Stimulated activated CD4-positive, alpha-beta T cell treated with anti-CD3 and anti-CD28 coated beads, Interleukin-4, amount 100 ng/mL, for 24 hours (primary cell): ENCODE data around the gene AKAP8L.
"Not testable (repeated sequence)": the region's sequence is repeated elsewhere in the genome, so short reads cannot be mapped to it uniquely, and the experiment has no call there.

Experiments
- DNase-seq: peaks from one replicate; pipeline ENCODE4 v3.0.0-alpha.2; 2020

The AKAP8L gene

GRCh38 chr19:15378534-15379082 lies 40.2 kb downstream of the AKAP8L start:
- DNase-seq = peak; percentile 60

GRCh38 chr19:15374796-15375440 lies 43.9 kb downstream of the AKAP8L start:
- no peak for DNase-seq

- DNase-seq = no peak
Measured at GRCh38 chr19:15374105-15374651, 44.6 kb downstream of the AKAP8L start.

- no peak for DNase-seq
Measured at GRCh38 chr19:15373644-15374043, 45.1 kb downstream of the AKAP8L start.

- DNase-seq = no peak
Measured at GRCh38 chr19:15372891-15373301, 45.9 kb downstream of the AKAP8L start.

- no peak for DNase-seq
Measured at GRCh38 chr19:15372470-15372869, 46.3 kb downstream of the AKAP8L start.

GRCh38 chr19:15371786-15372380 lies 46.9 kb downstream of the AKAP8L start:
- no peak for DNase-seq

GRCh38 chr19:15371119-15371518 lies 47.7 kb downstream of the AKAP8L start:
- DNase-seq = no peak

GRCh38 chr19:15369594-15369891 lies 49.2 kb downstream of the AKAP8L start:
- no peak for DNase-seq

GRCh38 chr19:15368798-15369593 lies 49.8 kb downstream of the AKAP8L start:
- no peak for DNase-seq

GRCh38 chr19:15368051-15368632 lies 50.6 kb downstream of the AKAP8L start:
- DNase-seq = no peak

- no peak for DNase-seq
Measured at GRCh38 chr19:15367439-15367838, 51.3 kb downstream of the AKAP8L start.

GRCh38 chr19:15365264-15365663 lies 53.5 kb downstream of the AKAP8L start:
- DNase-seq = no peak

GRCh38 chr19:15363791-15364190 lies 55.0 kb downstream of the AKAP8L start:
- not testable (repeated sequence) for DNase-seq

GRCh38 chr19:15363048-15363447 lies 55.7 kb downstream of the AKAP8L start:
- not testable (repeated sequence) for DNase-seq

GRCh38 chr19:15360015-15360414 lies 58.8 kb downstream of the AKAP8L start:
- not testable (repeated sequence) for DNase-seq

GRCh38 chr19:15358918-15359317 lies 59.9 kb downstream of the AKAP8L start:
- no peak for DNase-seq

GRCh38 chr19:15357906-15358305 lies 60.9 kb downstream of the AKAP8L start:
- no peak for DNase-seq

GRCh38 chr19:15354566-15355296 lies 64.1 kb downstream of the AKAP8L start:
- DNase-seq = no peak

GRCh38 chr19:15353908-15354307 lies 64.9 kb downstream of the AKAP8L start:
- DNase-seq = no peak

- not testable (repeated sequence) for DNase-seq
Measured at GRCh38 chr19:15352535-15352934, 66.3 kb downstream of the AKAP8L start.

- not testable (repeated sequence) for DNase-seq
Measured at GRCh38 chr19:15341328-15341727, 77.5 kb downstream of the AKAP8L start.
